GM12878 (cell line): ENCODE results near the gene CDC42SE2. TPM values are rescaled to one million over a fixed set of nuclear protein-coding genes. Genes with fewer than 3 reads are reported as not detected.

Experiments used
- ATAC-seq: fragments of 200-7000 bp; cut with Tn5 transposase; 3 replicates; pipeline ENCODE4 v1.9.1; 2020; ENCODE audit warnings: mild to moderate bottlenecking, moderate library complexity
- BruUV-seq: library from RNA; stranded (reverse); fragments of 400-500 nt; replicated peaks from 2 replicates; lab custom pipeline; 2021; lab: Mats Ljungman, UMichigan
- CTCF ChIA-PET: fragments of 300-600 bp; sonication (Branson Sonifier 250); formaldehyde crosslinking; extraction: SDS; loops from one replicate; lab custom pipeline; 2021; ENCODE audit warnings: inconsistent platforms; lab: Yijun Ruan, JAX
- POLR2A ChIA-PET: fragments of 350-600 bp; formaldehyde crosslinking; extraction: SDS; loops from one replicate; lab custom pipeline; 2021; ENCODE audit warnings: inconsistent platforms; lab: Charles Lee
- RAD21 ChIA-PET: fragments of 300-600 bp; sonication (Branson Sonifier 250); formaldehyde crosslinking; loops from one replicate; lab custom pipeline; 2023; ENCODE audit warnings: antibody characterized with exemption; ENCODE audit not compliant: unreplicated experiment; lab: Charles Lee
- SMC1A ChIA-PET: fragments of 300-600 bp; sonication (Branson Sonifier 250); formaldehyde crosslinking; loops from one replicate; lab custom pipeline; 2023; ENCODE audit not compliant: unreplicated experiment, uncharacterized antibody; lab: Charles Lee
- DNase-seq: peaks from one replicate; pipeline ENCODE4 v3.0.0-alpha.2; 2011; ENCODE audit warnings: low read depth, low spot score
- FAIRE-seq: peaks from 3 replicates; lab custom pipeline; 2011; peaks lifted over from hg19 to GRCh38; lab: Jason Lieb, UNC
- H2AFZ ChIP-seq: 2 replicates; pipeline ENCODE4 v1.6.0; 2011; ENCODE audit warnings: low read depth, low read length, control low read depth; ENCODE audit not compliant: control insufficient read depth
- H3K27ac ChIP-seq: 2 replicates; pipeline ENCODE4 v1.5.1; 2011; ENCODE audit warnings: control low read depth; ENCODE audit not compliant: control insufficient read depth, insufficient read depth
- H3K27me3 ChIP-seq, 2 experiments: replicated peaks in 1 of 2; 2 replicates each; pipeline versions ENCODE4 v1.6.0 to v1.6.1; 2011; ENCODE audit warnings: low read length in 1 of 2; ENCODE audit not compliant: control insufficient read depth in 2 of 2, insufficient read depth in 2 of 2
- H3K36me3 ChIP-seq, 2 experiments: 2 replicates each; pipeline ENCODE4 v1.5.1; 2011; ENCODE audit warnings: low read length in 1 of 2; ENCODE audit not compliant: control insufficient read depth in 2 of 2, insufficient read depth in 2 of 2
- H3K4me1 ChIP-seq: 2 replicates; pipeline ENCODE4 v1.6.1; 2011; ENCODE audit warnings: mild to moderate bottlenecking, low read length, moderate library complexity, mixed read lengths; ENCODE audit not compliant: control insufficient read depth, insufficient read depth
- H3K4me2 ChIP-seq: 2 replicates; pipeline ENCODE4 v1.6.0; 2011; ENCODE audit warnings: control low read depth; ENCODE audit not compliant: control insufficient read depth, insufficient read depth
- H3K4me3 ChIP-seq: fragments of 200-600 bp; sonication (generic); 2 replicates; pipeline ENCODE4 v1.5.1; 2016
- H3K79me2 ChIP-seq: 2 replicates; pipeline ENCODE4 v1.6.0; 2011; ENCODE audit warnings: low read length; ENCODE audit not compliant: control insufficient read depth, insufficient read depth
- H3K9ac ChIP-seq: 2 replicates; pipeline ENCODE4 v1.8.0; 2011; ENCODE audit warnings: low read length, control low read depth, mixed read lengths; ENCODE audit not compliant: control insufficient read depth, insufficient read depth
- H3K9me3 ChIP-seq: replicated peaks from 3 replicates; pipeline ENCODE4 v1.5.1; 2011; ENCODE audit warnings: mild to moderate bottlenecking, low read length; ENCODE audit not compliant: control insufficient read depth, insufficient read depth
- H4K20me1 ChIP-seq: 2 replicates; pipeline ENCODE4 v1.6.0; 2011; ENCODE audit not compliant: control insufficient read depth, insufficient read depth
- BCLAF1 ChIP-seq: fragments of 450-650 bp; IDR thresholded peaks from 2 replicates; pipeline ENCODE4 v1.6.1; 2017; ENCODE audit warnings: antibody characterized with exemption, mild to moderate bottlenecking, moderate library complexity
- BHLHE40 ChIP-seq, 2 experiments: fragments of 450-650 bp in 1 of 2; IDR thresholded peaks; 2 replicates each; pipeline ENCODE4 v1.6.1; 2011 to 2017; ENCODE audit warnings: low read depth in 2 of 2, borderline replicate concordance in 1 of 2, improper control_type of control experiment in 1 of 2, low read length in 1 of 2, mild to moderate bottlenecking in 1 of 2
- CREB1 ChIP-seq: IDR thresholded peaks from 2 replicates; pipeline ENCODE4 v1.6.1; 2012; ENCODE audit warnings: low read depth, mild to moderate bottlenecking, inconsistent platforms
- GATAD2B ChIP-seq: fragments of 450-650 bp; conservative IDR thresholded peaks from 2 replicates; pipeline ENCODE4 v1.6.1; 2017; ENCODE audit warnings: low read depth, mild to moderate bottlenecking, moderate library complexity
- IRF3 ChIP-seq: fragments of 450-650 bp; IDR thresholded peaks from 2 replicates; pipeline ENCODE4 v1.6.1; 2014; ENCODE audit warnings: mild to moderate bottlenecking
- NFIC ChIP-seq: IDR thresholded peaks from 2 replicates; pipeline ENCODE4 v1.6.1; 2012; ENCODE audit warnings: low read depth, mild to moderate bottlenecking, inconsistent platforms, low read length, moderate library complexity
- NKRF ChIP-seq: fragments of 450-650 bp; conservative IDR thresholded peaks from 2 replicates; pipeline ENCODE4 v1.6.1; 2017; ENCODE audit warnings: mild to moderate bottlenecking, moderate library complexity
- SMARCA5 ChIP-seq: fragments of 450-650 bp; IDR thresholded peaks from 2 replicates; pipeline ENCODE4 v1.6.1; 2017; ENCODE audit warnings: mild to moderate bottlenecking
- ZNF274 ChIP-seq: IDR thresholded peaks from one replicate; pipeline ENCODE4 v1.8.0; 2011; ENCODE audit not compliant: insufficient read length, insufficient read depth
- WGBS: methylation state at CpG from one replicate; pipeline ENCODE4 v1.1.6; 2016; ENCODE audit warnings: low lambda C conversion rate; ENCODE audit not compliant: insufficient replicate concordance, insufficient coverage; ENCODE audit errors: missing lambda C conversion rate; 5-methylcytosine and 5-hydroxymethylcytosine counted together
- in situ Hi-C: fragments of 300-500 bp; cut with MboI; formaldehyde crosslinking; loops from 9 replicates; pipeline ENCODE4 v1.14.3; 2018; ENCODE audit warnings: mixed read lengths
- intact Hi-C: fragments of 100-400 bp; cut with micrococcal nuclease; formaldehyde crosslinking; loops from one replicate; pipeline ENCODE4 v1.14.2; 2022; ENCODE audit not compliant: unreplicated experiment
- polyA plus RNA-seq, 11 experiments: library from polyadenylated mRNA; depleted of rRNA in 4 of 11; unstranded in 6 of 11; stranded (reverse) in 5 of 11; fragments of >200 nt; fragmentation: Nextera tagmentation in 4 of 11; fragmentation: Illumina TruSeq in 1 of 11; extraction: Ambion mirVana in 4 of 11; extraction: Trizol in 1 of 11; gene quantifications; 1 replicate in 1 of 11; 2 replicates in 10 of 11; pipeline versions ENCODE4 v1.2.1 to v1.2.3, GENCODE V29; 2011 to 2016; ENCODE audit warnings: inconsistent platforms in 2 of 11, missing spikeins in 2 of 11, low read depth in 1 of 11
- total RNA-seq, 4 experiments: library from RNA; depleted of rRNA in 3 of 4; stranded (reverse); fragments of >200 nt in 3 of 4; fragmentation: Illumina TruSeq in 1 of 4; extraction: Trizol in 1 of 4; gene quantifications; 2 replicates each; pipeline versions ENCODE4 v1.2.1 to v1.2.3, GENCODE V29; 2013 to 2021

Gene CDC42SE2
- total and polyA plus RNA-seq, 10 of the 15 experiments (the other 5 are each of a cell fraction or from before 2014, with no cell fraction given): 57.0 to 148 (median 80.3) TPM

GRCh38 chr5:131364507-131365050 is 100.7 kb downstream of the CDC42SE2 start:
- ChIA-PET RAD21 (no interaction called here), CTCF (interaction anchor here (2.0 kb wide), 1 partner anchor 9 kb away, joined by 4 read pairs; no protein-coding TSS in a partner anchor), SMC1A (interaction anchor here (0.6 to 1.2 kb wide), 2 partner anchors 9 to 17 kb away, joined by 3 read pairs; no protein-coding TSS in a partner anchor), POLR2A (no interaction called here)
- TSS peak; percentile 24 for BruUV-seq
- TF ChIP-seq IRF3: no peak
- Histone ChIP-seq H3K79me2 (peaks cover 83% of the 10 kb centered on the region), H3K27me3 (no peaks in the 10 kb centered on the region), H3K36me3 (peaks cover 7 to 43% of the 10 kb centered on the region in 2 experiments), H2AFZ (no peak overlapping the region), H3K4me1 (no peaks in the 10 kb centered on the region), H3K27ac (no peak overlapping the region), H3K4me2 (no peak overlapping the region), H4K20me1 (no peaks in the 10 kb centered on the region; the same call in 1 of the 2 replicates), H3K9ac (no peak overlapping the region), H3K4me3 (no peak overlapping the region), H3K9me3 (peaks cover 4% of the 10 kb centered on the region; the same call in 2 of the 3 replicates)
- FAIRE-seq (no peak), DNase-seq (no peak), ATAC-seq (no peak)
- intact Hi-C loops: no loop called here
- in situ Hi-C loops: no loop called here
- WGBS: 100% methylated on average over 1 of the region's 1 CpG

- ChIA-PET SMC1A (interaction anchor here (0.7 to 1.7 kb wide), 3 partner anchors 9 to 96 kb away, joined by 3 to 8 read pairs (median 7); no protein-coding TSS in a partner anchor), CTCF (interaction anchor here (1.0 to 2.0 kb wide), 2 partner anchors 10 to 11 kb away, joined by 3 to 4 read pairs; no protein-coding TSS in a partner anchor), RAD21 (interaction anchor here (1.2 kb wide), 1 partner anchor 9 kb away, joined by 4 read pairs; no protein-coding TSS in a partner anchor), POLR2A (interaction anchor here (1.3 kb wide), 1 partner anchor 81 kb away, joined by 4 read pairs; no protein-coding TSS in a partner anchor)
- peaks cover 3 to 28% of the 10 kb centered on the region in 2 experiments for H3K36me3 ChIP-seq
- DNase-seq (no peak), FAIRE-seq (no peak), ATAC-seq (no peak)
- H2AFZ ChIP-seq: no peak overlapping the region
- H3K9ac ChIP-seq: no peak overlapping the region
- peaks cover 85% of the 10 kb centered on the region for H3K79me2 ChIP-seq
- H4K20me1 ChIP-seq: no peaks in the 10 kb centered on the region; the same call in 1 of the 2 replicates
- in situ Hi-C loops (no loop called here), intact Hi-C loops (no loop called here)
- WGBS: 100% methylated on average over 3 of the region's 3 CpGs
- peaks cover 5% of the 10 kb centered on the region; the same call in 1 of the 2 replicates for H3K4me1 ChIP-seq
- peaks cover 4% of the 10 kb centered on the region; the same call in 2 of the 3 replicates for H3K9me3 ChIP-seq
- H3K4me3 ChIP-seq: no peak overlapping the region
- no peaks in the 10 kb centered on the region for H3K27me3 ChIP-seq
- no TSS peak for BruUV-seq
- H3K27ac ChIP-seq: no peak overlapping the region
- H3K4me2 ChIP-seq: no peak overlapping the region
- TF ChIP-seq BCLAF1: no peak
- no peak for TF ChIP-seq ZNF274
- no peak for TF ChIP-seq GATAD2B
- no peak for TF ChIP-seq NFIC
- no peak for TF ChIP-seq CREB1
- no peak for TF ChIP-seq SMARCA5
- no peak for TF ChIP-seq NKRF
- TF ChIP-seq BHLHE40 (IDR thresholded peaks at IDR 0.05; ENCODE audit: borderline replicate concordance in 1 of 2, low read depth in 2 of 2, low read length in 1 of 2): no peak
These were observed 102.6 kb downstream of the CDC42SE2 start for GRCh38 chr5:131366428-131366827.
